RPMI7951 (cell line): ENCODE results near the gene TFF2. TPM values are rescaled to one million over a fixed set of nuclear protein-coding genes. Genes with fewer than 3 reads are reported as not detected.

Source experiments
- DNase-seq: peaks from one replicate; pipeline ENCODE4 v3.0.0-alpha.2; 2012; ENCODE audit warnings: low read depth
- total RNA-seq: library from RNA; depleted of rRNA; stranded (reverse); fragments of >200 nt; shearing (Covaris generic); gene quantifications from 2 replicates; pipeline ENCODE4 v1.2.3, GENCODE V29; 2014

The TFF2 gene
- total RNA-seq, 1 experiment from 2014 or later: not detected

DNA sequence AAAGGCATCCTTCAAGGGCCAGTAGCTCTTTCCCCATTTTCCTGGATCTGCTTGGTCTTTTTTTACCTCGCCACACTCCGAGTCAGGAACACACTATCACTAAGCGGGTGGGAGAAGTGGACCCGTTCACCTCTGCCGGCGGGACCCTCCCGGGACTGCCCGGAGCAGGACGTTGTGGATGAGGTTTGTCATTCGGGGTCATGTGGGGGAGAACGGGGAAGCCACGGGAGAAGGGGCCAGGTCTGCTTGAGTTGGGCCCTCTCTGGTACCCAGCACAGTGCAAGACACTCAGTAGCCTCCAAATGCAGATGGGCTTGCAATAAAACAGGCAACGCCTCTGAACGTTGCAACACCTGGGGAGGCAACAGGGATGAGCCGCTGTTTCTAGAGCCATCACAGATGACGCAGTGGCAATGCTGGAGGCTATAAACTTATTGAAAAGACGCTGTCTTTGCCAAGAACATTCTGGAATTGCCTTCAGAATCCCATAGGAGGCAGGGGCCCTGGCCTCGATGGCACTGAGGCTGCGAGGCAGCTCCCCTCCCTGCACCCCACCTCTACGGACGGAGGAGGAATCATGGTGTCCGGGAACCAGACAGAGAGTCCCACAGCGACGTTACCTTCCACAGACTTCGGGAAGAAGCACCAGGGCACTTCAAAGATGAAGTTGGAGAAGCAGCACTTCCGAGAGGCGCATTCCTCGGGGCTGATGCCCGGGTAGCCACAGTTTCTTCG is 3.8 kb downstream of the TFF2 start:
- DNase-seq: no peak

DNA sequence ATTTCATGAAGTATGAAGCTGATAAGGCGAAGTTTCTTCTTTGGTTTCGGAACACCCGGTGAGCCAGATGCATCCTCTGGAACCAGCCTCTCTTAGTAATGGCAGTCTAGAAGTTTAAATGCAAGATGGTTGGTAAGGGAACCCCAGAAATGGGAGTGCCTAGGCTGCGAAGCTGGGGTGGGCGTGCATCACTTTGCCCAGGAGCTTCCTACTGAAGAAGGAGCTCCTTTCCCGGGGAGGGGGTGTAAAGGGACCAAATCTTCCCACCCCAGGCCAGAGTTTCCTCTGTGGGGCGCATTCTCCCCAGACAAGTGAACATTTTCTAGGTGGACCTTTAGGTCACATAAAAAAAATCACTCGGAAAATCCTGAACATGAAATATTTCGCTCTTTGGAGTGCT is 4.4 kb downstream of the TFF2 start:
- DNase-seq: no peak

DNA sequence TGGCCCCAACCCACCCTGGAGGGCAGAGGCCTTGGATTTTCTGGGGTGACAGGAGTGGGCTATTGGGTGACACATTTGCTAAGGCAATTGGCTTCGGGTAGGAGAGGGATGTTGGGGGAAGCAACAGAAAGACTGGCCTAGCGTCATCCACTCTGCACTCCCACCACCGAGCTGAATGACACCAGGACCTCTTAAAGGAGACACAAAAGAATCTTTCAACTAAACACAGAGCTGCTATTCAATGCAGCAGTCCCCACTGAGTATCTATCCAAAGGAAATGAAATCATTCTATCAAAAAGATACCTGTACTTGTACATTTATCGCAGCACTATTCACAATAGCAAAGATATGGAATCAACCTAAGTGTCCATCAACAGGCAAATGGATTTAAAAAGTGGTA is 6.2 kb downstream of the TFF2 start:
- no peak for DNase-seq

GRCh38 chr21:42343963-42344510 is 6.8 kb downstream of the TFF2 start:
- DNase-seq: no peak

DNA sequence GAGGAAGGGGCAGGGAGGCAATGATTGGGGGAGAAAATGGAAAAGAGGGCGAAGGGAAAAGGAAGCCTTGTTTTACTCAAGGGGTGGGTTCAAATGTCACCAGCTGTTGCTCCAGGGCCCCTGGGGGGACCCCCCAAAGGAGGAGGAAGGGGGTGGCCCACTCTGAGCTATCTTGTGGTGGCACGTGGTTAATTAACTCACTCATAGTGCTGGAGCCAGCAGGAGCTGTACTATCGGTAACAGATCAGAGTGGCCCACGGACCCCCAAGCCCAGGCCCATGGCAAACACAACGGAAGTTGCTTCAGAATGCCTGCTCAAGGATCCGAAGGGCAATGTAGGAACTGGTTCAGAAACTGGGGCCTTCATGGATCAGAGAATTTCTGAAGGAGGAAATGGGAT is 7.2 kb downstream of the TFF2 start:
- no peak for DNase-seq

DNA sequence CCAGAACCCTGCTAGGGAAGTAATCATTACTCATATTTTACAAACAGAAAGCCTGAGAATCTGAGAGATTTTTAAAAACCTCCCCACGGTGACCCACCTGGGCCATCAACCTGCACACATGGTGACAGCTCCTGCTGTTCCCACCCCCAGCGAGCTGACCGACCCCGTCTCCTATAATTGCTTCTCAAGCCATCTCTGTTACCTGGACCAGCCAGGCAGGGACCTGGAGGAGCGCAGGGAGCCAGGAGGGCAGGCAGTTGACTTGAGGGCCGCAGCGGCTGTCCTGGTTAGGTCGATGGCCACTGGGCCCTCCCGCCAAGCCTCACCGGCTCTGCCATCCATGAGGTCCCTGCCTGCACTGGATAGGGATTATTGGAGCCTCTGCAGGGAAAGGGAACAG is 7.7 kb downstream of the TFF2 start:
- DNase-seq: no peak

GRCh38 chr21:42341776-42342542 is 8.8 kb downstream of the TFF2 start:
- no peak for DNase-seq

DNA sequence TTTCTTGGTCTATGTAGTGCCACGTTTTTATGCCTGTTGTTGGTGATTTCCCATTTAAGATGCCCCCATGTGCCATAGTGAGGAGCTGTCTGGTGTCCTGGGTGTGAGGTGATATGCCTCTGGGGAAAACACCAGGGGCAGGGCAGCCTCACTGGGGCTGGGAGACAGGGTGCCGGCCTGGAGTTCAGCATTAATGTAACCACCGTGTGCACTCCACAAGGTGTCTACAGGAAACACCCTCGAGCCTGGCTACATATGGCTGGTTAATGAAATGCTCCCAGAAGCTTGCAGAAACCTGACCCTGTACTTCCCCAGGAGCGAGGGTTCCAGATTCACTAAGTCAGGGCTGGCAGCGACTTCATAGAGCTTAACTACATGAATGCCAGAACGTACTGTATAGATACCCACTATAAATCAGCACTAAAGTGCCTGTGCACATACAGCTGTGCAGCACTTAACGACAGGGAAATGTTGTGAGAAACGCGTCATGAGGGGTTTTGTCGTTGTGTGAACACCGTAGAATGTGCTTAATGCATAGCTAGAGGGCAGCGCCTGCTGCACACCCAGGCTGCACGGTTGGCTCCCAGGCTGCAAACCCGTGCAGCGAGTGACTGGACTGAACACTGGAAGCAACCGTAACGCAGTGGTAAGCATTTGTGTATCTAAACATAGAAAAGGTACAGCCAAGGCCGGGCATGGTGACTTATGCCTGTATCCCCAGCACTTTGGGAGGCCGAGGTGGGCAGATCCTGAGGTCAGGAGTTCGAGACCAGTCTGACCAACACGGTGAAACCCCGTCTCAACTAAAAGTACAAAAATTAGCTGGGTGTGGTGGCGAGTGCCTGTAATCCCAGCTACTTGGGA is 10.4 kb downstream of the TFF2 start:
- no peak for DNase-seq

DNA sequence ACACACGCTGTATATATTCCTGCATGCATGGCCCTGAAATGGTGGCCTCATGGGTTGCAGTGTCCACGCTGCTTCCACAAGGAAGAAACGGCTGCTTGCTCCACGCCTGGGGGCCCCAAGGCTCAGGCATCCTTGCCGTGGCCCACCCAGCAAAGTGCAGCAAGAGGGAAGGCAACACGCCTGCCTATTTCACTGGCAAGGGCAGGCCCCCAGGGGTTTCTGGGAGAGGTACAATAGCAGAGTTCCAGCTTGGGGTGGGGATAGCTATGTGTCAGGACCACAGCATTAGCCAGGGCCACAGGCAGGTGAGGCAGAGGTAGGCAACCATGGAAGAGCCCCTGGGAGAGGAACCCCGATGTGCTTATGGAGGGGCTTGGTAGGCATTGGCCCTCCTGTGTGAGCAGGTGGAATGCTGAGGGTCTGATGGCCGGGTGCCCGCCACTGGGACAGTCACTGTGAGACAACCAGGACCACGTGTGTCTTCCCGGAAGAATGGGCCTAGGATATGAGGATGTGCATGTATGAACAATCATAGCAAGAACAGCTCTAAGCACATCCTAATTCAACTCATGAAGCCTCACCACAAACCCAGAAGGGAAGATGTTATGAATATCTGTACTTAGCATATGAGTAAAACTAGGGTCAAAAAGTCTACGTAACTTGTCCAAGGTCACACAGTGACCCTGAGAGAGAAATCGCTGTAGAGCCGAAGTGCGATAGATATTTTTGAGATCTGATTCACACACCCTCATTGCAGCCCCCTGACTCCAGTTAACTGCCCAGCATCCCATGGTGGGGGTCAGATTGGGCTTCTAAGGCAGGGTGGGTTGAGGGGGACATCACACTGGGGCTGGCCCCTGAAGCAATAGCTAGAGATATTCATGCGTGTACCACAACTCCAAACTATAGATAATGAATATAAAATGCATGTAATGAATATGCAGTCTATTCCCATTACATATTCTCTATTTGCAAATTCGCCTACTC is 11.8 kb downstream of the TFF2 start:
- DNase-seq: no peak

- no peak for DNase-seq
Measured at GRCh38 chr21:42337830-42338728, 12.7 kb downstream of the TFF2 start.

GRCh38 chr21:42337276-42337675 is 13.5 kb downstream of the TFF2 start:
- no peak for DNase-seq

DNA sequence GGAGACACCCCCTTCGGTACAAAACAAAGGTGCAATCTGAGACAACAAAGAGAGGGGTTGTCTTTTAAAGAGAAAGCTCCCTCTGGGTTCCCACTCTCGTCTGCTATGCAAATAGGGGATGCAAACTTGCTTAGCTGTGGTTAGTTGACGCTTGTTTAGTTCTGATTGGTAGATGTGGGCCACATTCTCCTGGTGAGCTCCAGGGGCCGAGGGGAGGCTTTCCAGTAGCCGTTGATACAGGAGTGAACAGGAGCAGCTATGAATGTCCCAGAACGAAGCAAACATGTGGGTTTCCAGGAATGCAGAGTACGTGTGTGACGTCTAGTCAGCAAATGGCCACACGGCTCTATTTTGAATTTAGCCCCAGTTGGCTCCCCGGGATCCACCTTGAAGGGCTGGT is 14.7 kb downstream of the TFF2 start:
- DNase-seq: no peak

- DNase-seq: no peak
Measured at GRCh38 chr21:42332557-42333317, 18.1 kb downstream of the TFF2 start.

- no peak for DNase-seq
Measured at GRCh38 chr21:42331660-42332059, 19.1 kb downstream of the TFF2 start.

GRCh38 chr21:42330380-42331371 is 20.1 kb downstream of the TFF2 start:
- no peak for DNase-seq

DNA sequence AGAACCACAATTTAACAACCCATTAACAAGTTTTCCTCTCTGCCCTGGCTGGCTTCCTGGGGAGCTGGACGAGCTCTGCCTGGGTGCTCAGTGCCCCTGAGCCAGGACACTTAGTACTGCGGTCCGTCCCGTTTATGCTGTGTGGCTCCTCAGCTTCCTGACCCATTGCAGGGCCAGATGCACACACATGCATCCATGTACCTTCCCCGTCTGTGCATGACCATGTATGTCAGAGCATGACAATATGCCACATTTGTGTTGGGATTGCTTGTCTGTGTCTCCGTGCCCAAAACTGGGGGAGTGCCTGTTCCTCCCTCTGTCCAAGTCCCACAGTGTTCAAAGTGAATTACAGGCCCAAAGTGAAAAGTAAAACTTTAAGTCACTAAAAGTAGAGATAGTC is 25.9 kb downstream of the TFF2 start:
- DNase-seq: no peak

DNA sequence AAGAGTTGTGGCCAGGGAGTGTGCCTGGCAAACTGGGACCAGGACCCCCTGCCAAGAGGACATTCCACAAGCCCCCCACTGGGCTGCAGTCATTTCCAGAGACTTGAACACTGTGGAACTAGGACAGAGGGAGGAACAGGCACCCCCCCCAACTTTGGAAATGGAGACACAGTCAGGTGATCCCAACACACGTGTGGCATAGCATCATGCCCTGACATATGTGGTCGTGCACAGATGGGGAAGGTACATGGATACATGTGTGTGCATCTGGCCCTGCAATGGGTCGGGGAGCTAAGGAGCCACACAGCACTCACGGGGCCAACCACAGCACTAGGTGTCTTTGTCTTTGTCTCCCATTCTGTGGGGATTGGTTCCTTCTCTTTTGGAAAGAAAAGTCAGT is 28.9 kb downstream of the TFF2 start:
- no peak for DNase-seq

GRCh38 chr21:42321231-42321630 is 29.6 kb downstream of the TFF2 start:
- no peak for DNase-seq
